NOMO-1 (cell line): ENCODE data around the gene KCNT1.
"Not testable (repeated sequence)": the region's sequence is repeated elsewhere in the genome, so short reads cannot be mapped to it uniquely, and the experiment has no call there.

Experiments
- DNase-seq, 2 experiments: peaks; one replicate each; lab custom pipeline; 2025; ENCODE audit not compliant: unreplicated experiment in 2 of 2; lab: John Stamatoyannopoulos, UW

KCNT1 gene

GRCh38 chr9:135672786-135673185, 29.2 kb upstream of the KCNT1 start:
- DNase-seq, result not testable (repeated sequence)

DNA sequence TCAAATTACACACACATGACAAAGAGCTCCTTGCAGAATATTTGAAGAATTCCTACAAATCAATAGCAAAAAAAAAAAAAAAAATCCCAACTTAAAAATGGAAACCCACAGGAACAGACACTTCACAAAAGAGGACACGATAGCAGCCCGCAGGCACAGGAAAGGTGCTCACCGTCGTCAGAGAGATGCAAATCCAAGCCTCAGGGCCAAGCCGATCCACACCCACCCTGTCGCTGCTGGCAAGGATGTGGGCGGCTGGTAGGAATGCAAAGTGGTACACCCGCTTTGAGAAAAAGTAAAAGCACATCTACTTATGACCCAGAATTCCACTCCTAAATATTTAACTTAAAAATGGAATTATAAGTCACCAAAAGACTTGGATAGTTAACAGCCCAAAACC, 28.0 kb upstream of the KCNT1 start:
- DNase-seq, result no peak

- no peak for DNase-seq
These were observed 27.0 kb upstream of the KCNT1 start for GRCh38 chr9:135674977-135675376.

DNA sequence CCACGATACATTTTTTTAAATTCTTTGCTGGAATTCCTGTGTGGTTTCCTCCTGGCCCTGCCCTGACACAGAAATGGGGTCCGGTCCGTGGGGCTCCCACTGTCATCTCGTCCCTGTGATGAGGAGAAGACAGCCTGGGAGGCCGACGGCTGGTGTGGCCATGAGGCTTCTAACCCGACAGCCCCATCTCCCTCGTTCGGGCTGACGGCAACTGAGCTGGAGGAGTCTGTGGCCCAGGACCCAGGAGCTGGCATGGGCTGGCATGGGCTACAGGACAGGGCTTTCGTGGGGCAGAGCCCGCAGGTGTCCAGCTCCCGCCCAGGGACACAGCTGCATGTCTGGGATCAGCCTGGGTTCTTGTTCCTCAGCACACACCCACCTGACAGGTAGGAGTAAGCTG, 25.1 kb upstream of the KCNT1 start:
- DNase-seq, result no peak

DNA sequence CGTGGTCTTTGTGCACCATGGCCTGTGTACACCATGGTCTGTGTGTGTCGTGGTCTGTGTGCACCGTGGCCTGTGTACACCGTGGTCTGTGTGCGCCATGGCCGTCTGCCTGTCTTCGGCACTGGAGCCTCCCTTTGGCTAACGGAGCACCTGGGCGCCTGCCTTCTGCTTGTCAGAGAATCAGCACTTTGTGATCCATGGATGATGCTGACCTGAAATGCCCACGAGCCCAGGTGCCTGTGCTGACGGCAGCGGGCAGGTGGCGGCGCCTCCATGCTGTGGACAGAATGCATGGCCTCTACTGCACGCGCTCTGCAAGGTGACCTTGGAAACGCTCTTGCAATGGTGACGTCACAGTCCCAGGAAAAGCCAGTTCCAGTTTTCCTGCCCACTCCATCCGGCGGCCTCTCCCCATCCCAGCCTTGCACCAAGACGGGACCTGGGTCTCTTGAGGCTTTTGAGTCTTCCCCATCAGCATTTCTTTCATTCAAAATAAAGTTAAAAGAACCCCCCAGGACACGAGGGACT, 24.3 kb upstream of the KCNT1 start:
- DNase-seq, result no peak

DNA sequence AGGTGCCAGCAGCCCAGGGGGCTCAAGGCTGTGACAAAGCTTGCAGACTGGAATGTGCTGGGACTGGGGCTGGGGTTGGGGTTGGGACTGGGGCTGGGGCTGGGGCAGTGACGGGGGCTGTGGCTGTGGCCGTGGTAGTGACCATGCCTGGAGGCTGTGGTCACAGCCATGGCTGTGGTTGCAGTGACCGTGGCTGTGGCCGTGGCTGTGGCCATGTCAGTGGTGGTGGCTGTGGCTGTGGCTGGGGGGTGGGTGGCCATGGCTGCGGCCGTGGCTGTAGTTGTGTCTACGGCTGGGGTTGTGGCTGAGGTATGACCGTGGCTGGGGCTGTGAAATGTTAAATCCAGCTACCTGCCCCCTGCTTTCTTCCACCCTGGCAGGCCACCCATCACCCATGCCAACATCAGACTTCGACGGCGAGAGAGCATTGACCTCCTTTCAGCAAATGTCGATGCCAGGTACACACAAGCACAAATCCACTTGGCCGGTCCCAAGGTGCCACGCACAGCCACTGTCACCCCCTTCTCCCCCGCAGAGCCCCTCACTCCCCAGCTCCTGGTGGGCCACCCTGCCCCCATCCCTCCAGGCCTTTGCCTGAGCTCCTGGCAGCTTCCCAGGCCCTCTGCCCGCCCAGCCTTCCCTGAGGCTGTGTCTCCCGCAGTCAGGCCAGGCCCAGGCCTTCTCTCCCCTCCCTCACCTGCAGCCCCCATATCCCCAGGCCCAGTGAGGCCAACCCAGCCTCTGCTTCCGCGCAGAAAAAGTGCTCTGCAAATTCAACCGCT, 23.6 kb upstream of the KCNT1 start:
- no peak for DNase-seq

GRCh38 chr9:135680056-135680455, 21.9 kb upstream of the KCNT1 start:
- DNase-seq, result no peak

GRCh38 chr9:135681161-135681560, 20.8 kb upstream of the KCNT1 start:
- no peak for DNase-seq

DNA sequence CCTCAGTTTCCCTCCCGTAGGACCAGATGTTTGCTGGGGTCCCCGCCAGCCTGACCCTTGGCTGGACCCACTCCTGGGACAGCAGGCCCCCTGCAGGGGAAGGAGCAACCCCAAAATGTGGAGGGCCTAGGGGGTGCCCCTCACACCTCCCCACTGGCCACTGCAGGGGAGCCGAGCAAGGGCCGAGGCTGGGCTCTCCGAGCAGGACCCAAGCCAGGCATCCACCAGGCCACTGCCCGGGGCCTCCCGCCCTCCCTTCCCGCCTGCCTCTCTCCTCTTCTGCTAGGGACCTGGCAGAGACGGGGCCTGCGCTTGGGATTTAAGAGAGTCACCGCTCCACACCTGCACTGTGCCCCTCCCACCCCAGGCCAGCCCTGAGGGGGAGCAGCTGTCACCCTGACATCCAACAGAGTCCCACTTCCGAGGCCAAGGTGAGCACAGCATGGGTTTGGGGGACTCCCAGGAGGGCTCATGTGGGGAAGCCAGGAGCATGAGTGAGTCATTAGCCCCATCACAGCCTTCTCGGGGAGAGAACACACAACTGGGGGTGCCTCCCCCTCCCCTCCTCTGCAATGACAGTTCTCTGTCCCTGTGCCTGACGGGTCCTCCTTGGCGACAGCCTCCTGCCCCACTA, 18.5 kb upstream of the KCNT1 start:
- DNase-seq, result no peak

GRCh38 chr9:135684691-135685090, 17.3 kb upstream of the KCNT1 start:
- DNase-seq, result no peak

- DNase-seq, result no peak
These were observed 14.8 kb upstream of the KCNT1 start for GRCh38 chr9:135687216-135687615.

- DNase-seq, result no peak
These were observed 13.0 kb upstream of the KCNT1 start for GRCh38 chr9:135689011-135689410.

DNA sequence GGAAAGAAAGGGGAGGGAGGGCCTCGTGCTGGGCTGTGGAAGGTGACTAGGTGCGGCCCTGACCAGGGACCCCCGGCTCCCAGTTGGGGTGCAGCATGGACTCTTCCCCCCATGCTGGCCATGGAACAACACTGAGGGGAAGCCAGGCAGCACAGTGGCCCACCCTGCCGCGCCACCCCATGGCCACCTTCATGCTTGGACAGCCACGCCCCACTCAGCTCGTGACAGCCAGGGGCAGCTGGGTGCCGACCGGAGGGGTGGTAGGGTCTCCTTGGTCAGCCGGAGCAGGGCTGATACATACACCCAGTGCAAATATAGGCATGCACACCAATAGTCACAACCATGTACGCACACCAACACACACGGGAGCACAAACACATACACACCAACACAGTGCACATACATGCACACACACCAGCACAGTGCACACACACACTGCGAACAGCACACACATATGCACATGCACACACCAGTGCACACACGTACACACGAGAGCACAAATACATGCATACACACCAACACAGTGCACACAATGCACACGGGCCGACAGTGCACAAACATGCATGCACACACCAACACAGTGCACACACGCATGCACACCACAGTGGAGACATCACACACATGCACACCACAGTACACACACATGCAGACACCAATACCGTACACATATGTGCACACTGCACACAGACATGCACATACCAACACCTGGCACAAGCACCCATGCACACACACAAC, 11.0 kb upstream of the KCNT1 start:
- no peak for DNase-seq

DNA sequence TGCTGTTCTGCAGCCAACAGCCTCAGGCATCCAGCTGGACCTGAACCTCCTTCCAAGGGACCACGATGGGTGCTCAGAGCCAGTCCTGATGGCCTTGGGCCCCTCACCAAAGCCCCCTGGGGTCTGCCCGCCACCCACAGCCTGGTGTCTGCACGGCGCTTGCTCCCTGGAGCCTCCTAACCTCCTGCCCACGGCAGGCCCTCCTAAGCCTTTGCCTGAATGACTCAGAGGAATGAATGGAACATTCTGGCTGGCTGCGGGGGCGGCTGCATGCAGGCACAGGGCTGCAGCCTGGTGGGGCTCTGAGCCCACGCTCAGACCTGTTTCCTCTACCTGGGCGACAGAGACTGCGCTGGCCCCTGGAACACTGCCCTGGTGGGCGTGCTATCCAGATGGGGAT, 9.6 kb upstream of the KCNT1 start:
- DNase-seq, result no peak

DNA sequence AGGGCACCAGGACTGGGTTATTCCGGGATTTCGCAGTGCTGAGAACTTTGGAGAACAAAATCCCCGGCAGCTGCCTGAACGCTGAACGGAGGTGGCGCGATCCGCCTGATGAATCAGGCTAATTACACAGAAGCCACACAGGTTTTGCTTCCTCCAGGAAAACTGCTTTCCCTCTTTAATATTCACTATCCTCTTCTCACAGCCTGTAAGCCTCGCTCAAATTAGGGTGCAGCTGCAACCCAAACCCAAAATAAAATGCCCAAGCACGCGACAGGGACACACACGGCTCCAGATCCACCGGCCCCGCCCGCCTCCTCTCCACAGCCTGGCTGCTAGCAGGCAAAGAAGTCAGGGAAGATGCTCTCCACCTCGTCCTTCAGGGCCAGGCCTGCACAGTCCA, 8.7 kb upstream of the KCNT1 start:
- no peak for DNase-seq

- no peak for DNase-seq
These were observed 8.2 kb upstream of the KCNT1 start for GRCh38 chr9:135693771-135694170.

GRCh38 chr9:135694414-135694813, 7.6 kb upstream of the KCNT1 start:
- no peak for DNase-seq

DNA sequence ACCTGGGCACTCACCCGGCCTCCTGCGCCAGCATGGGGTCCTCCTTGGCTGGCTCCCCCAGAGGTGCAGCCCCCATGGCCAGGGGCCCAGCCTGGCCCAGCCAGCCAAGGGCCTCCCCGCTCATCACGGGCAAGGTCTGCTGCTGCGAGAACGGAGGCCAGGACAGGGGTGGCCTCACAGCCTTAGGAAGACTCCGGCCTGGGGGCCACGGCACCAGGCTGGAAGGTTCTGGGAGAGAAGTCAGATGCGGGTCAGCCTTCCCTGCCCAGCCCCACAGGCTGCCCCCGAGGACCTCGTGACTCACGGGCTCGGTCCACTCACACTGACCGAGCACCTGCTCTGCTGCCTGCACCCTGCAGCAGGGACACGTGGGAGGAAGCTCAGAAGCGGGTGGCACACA, 6.9 kb upstream of the KCNT1 start:
- DNase-seq, result no peak

GRCh38 chr9:135695642-135696041, 6.3 kb upstream of the KCNT1 start:
- DNase-seq, result no peak

DNA sequence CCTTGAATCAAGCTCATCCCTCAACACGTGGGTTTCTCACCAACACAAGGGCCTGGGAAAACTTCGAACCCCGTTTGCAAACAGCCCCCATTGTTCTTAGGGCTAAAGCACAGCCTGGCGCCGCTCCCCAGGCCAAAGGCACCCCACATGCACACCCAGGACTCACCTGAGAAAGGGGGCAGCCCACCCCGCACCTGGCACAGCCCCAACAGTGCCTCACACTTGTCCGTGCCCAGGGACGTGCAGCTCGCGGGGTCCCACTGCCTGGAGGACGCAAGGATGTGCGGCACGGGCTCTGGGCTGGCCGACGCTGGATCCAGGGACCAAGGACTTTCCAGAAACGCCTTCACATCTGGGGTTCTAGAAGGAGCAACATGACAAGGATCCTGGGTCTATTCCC, 5.5 kb upstream of the KCNT1 start:
- DNase-seq, result no peak

DNA sequence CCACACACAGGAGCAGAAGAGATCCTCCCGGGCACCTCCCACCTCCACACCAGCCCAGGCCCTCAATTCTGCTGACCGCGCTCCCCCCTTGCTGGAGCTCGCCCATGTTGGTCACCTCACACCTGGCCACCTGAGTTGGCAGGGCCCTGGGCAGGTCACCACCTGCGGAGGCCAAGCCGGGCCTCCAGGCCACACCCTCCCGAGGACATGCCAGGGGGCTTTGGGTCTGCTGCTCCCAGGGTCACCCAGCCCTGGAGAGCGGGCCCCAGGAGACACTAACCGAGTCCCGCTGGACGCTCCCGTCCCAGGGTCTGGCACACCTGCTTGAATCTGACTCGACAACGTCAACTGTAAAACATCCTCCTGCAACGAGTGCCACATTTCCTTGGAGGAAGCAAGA, 4.8 kb upstream of the KCNT1 start:
- no peak for DNase-seq

GRCh38 chr9:135698236-135698635, 3.7 kb upstream of the KCNT1 start:
- no peak for DNase-seq
